Mucosa of gallbladder (tissue), 1 donor: ENCODE measurements around the gene PTPRM. TPM values are rescaled to one million over a fixed set of nuclear protein-coding genes. Genes with fewer than 3 reads are reported as not detected.
"Not testable (repeated sequence)": the region's sequence is repeated elsewhere in the genome, so short reads cannot be mapped to it uniquely, and the experiment has no call there.

Experiments
- DNase-seq: peaks from one replicate; pipeline ENCODE4 v3.0.0-alpha.2; 2020; ENCODE audit warnings: low spot score
- total RNA-seq: library from RNA; stranded (reverse); gene quantifications from one replicate; pipeline ENCODE4 v1.2.1, GENCODE V29; 2021
- donor health status: DM: no; HTN: no; CAD: no.

PTPRM gene
- total RNA-seq, 1 donor from 2014 or later, result 61.5 TPM

DNA sequence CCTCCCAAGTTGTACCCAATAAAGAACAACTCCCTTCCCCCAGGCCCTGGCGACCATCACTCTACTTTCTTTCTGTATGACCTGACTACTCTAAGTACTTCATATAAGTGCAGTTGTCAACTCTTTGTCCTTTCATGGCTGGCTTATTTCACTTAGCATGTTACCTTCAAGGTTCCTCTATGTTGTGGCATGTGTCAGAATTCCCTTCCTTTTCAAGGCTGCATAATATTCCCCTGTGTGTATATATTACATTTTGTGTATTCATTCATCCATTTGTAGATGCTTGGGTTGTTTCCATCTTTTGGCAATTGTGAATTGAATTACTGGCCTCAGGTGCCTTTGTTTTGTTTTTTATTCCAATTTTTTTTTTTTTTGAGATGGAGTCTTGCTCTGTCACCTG lies 860.2 kb downstream of the PTPRM start:
- DNase-seq, result no peak

DNA sequence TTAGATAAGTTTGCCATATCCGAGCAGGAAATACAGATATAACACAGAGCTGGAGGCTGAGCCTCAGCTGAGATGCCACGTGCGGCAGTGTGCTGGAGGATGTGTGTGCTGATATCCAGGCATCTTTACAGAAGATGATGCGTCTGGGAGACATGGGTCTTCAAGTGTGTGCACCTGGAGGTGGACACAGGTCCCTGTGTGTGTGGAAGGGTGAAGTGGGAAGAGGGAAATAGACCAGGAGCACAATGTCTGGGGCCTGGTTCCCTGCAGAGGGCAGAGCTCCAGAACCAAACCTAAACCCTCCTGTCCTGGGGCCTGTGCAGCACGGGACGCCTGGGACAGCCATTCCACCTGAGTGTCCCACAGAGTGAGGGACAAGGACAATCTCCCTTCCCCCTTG lies 861.8 kb downstream of the PTPRM start:
- DNase-seq, result no peak

DNA sequence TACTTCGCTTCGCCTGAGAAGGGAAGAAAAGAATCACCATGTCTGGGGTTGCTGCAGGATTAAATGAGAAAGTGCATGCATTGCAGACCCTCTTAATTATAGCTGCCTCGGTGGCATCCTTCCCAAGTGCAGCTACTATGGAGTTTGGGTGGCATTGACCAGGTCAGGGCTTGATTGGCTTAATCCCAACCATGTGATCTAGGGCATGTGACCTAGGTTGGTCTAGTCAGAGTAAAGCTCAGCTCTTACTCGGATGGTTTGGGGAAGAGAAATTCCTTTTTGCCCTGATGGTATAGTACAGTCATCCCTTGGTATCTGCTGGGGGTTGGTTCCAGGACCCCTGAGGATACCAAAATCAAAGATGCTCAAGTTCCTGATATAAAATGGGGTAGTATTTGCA lies 863.9 kb downstream of the PTPRM start:
- DNase-seq, result no peak

DNA sequence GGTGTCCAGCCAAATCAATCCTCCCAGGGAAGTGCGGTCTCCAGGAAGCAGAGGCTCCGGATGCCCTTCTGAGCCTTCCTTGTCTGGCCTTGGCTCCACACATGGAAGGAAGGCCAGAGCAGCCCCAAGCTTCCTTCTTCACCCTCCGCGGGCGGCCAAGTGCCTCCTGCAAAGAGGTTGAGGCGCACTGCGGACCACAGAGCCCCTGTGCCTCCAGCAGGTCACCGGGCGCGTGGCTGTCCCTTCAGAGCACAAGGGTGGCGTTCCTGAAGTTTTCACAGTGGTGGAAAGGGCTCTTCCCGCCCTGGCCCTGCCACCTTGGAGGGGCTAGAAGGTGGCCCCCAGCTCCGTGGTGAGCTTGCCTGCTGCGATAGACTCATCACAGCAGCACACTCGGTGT lies 866.2 kb downstream of the PTPRM start:
- DNase-seq, result no peak

DNA sequence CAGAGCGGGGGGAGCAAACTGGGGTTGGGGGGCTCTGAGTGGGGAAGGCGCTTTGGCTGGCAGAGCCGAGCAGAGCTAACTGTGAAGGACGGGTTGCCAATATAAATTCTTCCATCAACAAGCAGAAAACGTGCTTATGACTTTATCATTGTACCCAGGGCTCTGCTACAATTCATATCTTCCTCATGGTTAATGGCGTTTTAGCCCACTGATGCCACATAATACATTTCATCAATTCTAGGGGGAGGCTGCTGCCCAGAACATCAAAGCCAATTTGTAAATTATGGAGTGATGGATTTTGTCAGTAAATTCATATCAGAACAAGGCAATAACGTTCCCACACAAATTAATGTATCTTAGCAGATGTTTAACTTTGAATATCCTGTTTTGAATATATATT lies 866.7 kb downstream of the PTPRM start:
- DNase-seq, result no peak

- no peak for DNase-seq
These were observed 868.3 kb downstream of the PTPRM start for GRCh38 chr18:8435376-8435775.

DNA sequence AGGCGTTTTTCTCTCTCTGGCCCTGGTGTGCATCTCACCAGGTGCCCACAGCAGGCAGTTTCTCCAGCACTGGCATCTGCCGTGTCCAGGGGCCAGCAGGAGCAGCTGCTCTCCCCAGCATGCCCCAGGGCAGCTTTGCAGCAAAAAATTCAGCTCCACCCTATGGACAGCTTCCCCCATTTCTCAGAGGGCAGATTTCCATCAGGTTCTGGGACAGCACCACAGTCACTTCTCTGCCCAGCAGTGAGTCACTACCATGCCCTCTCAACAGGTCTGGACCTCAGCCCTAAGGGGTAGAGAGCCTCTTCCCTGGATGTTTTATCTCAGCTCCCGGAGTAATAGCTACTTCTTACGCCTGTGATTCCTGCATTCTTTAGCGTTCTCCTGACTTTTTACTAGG lies 871.9 kb downstream of the PTPRM start:
- DNase-seq, result no peak

- DNase-seq, result no peak
These were observed 876.4 kb downstream of the PTPRM start for GRCh38 chr18:8443505-8443904.

GRCh38 chr18:8446936-8447335 lies 879.8 kb downstream of the PTPRM start:
- DNase-seq, result not testable (repeated sequence)

DNA sequence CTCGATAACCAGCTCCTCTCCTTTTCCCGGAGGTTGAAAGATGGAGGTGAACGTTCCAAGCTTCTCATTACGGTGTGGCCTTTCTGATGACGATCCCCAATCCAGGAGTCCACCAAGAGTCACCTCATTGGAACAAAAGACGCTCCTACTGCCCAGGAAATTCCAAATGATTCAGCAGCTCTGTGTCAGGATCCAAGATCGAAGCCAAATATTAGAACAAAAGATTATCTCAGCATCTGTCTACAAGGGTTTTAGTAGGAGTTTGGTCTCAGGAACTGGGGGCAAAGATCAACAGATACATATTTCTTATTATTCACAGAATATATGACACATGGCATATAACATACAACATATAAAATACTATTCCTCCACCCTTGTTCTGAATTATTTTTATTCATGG lies 881.0 kb downstream of the PTPRM start:
- no peak for DNase-seq

GRCh38 chr18:8450013-8450412 lies 882.9 kb downstream of the PTPRM start:
- no peak for DNase-seq

DNA sequence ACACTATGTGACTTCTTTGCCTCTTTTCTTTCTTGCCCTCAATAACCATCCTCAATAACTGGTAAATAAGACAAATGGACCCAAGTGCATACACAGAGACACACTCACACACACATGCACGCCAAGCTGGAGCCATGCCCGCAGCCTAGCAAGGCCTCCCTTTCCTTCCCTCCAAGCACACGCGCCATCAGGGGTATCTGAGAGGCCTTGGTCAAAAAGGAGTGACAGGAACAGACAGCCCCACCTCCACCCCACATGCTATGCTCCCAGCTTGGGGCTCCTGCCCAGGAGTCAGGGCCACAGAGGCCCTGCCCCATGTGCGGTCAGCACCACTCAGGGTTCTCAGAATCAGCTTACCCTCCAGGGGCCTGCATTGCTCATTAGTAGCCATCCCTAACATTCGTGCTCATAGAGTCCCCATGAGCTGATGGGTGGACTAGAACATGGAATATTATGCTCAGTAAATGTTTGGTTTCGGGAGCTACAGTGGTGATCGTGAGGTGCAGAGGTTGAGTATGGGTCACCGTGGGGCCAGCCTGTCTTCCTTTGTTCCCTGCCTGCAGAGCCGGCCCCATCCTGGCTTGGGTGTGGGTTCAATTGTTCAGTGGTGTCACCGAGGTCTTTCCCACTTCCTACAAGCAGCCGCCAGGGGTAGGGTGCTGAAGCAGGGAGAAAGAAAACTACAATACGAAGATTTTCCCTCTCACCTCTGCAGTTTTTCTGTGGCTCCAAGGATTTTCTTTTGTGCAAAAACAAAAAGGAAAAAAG lies 884.0 kb downstream of the PTPRM start:
- DNase-seq, result no peak

DNA sequence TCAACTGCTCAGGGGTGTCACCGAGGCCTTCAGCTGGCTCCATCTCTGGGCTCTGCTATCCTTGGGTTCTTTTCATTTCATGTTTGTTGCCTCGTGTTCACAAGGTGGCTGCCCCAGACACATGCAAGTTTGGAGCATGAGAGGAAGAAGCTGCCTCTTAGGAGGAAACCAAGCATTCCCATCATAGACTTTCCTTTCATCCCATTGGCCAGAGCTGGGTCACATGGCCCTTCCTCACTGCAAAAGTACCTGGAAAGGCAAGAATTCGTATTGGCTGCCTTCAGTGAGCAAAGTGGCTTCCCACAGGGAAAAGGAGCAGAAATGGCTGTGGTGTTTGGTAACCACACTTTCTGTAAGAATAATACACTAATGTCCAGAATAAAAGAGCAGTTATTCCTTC lies 886.4 kb downstream of the PTPRM start:
- DNase-seq, result no peak

DNA sequence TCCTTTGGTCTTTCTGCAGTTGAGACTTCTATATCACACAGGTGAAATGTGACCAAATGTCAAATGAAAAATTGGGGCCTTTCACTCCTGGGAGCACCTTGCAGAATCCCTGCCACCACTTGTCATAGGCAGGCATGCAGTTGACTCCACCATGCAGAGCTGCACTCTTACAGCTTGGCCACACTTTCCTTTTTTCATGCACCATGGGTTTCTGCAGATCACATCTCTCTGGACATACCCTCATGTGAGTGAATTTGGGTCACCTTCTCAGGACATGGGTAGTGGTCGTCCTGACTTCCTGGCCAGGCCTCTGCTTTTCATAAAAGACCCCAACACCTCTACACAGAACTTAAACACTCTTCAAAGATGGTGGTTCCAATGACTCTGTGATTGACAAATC lies 887.0 kb downstream of the PTPRM start:
- no peak for DNase-seq

- DNase-seq, result no peak
These were observed 888.8 kb downstream of the PTPRM start for GRCh38 chr18:8455661-8456614.
